Right cardiac atrium (tissue), 5 donors: ENCODE measurements around the gene SMAD7. TPM values are rescaled to one million over a fixed set of nuclear protein-coding genes. Genes with fewer than 3 reads are reported as not detected.

Experiments
- ATAC-seq, 2 donors: fragments of 200-7000 bp; cut with Tn5 transposase; one replicate each; pipeline versions ENCODE4 v1.8.0 to v1.9.1; 2020; ENCODE audit warnings: moderate library complexity in 2 of 2, mild to moderate bottlenecking in 1 of 2
- DNase-seq, 3 donors: peaks; one replicate each; pipeline ENCODE4 v3.0.0-alpha.2; 2020
- H3K27ac ChIP-seq: one replicate; pipeline ENCODE4 v1.5.1; 2013; ENCODE audit warnings: mild to moderate bottlenecking, low read length, control low read depth, moderate library complexity
- H3K27me3 ChIP-seq: one replicate; pipeline ENCODE4 v1.6.1; 2013; ENCODE audit not compliant: control insufficient read depth, insufficient read depth
- H3K4me1 ChIP-seq: one replicate; pipeline ENCODE4 v1.6.1; 2013; ENCODE audit warnings: low read length; ENCODE audit not compliant: control insufficient read depth, insufficient read depth
- H3K4me3 ChIP-seq: one replicate; pipeline ENCODE4 v1.5.1; 2013; ENCODE audit warnings: low read length, control low read depth
- H3K9me3 ChIP-seq: one replicate; pipeline ENCODE4 v1.6.1; 2013; ENCODE audit warnings: low read length; ENCODE audit not compliant: control insufficient read depth
- WGBS: extraction: QIAGEN DNeasy Blood & Tissue Kit; methylation state at CpG from one replicate; pipeline ENCODE4 v1.1.7; 2013; 5-methylcytosine and 5-hydroxymethylcytosine counted together
- intact Hi-C, 4 donors: fragments of 100-400 bp; cut with DNase I; formaldehyde crosslinking; loops; one replicate each; pipeline versions ENCODE4 v1.11.0 to v1.14.0; 2022 to 2023
- polyA plus RNA-seq: library from polyadenylated mRNA; stranded (reverse); fragments of 200-250 nt; gene quantifications from one replicate; pipeline ENCODE4 v1.2.3, GENCODE V29; 2013
- total RNA-seq, 4 donors: library from RNA; stranded (reverse); fragmentation: NEBNext Ultra II Directional; extraction: Animal tissue kit (Norgen Biotek cat#: 25700); gene quantifications; one replicate each; pipeline ENCODE4 v1.2.1, GENCODE V29; 2021
- donor health status: healthy with polysubstance abuse.
- donor health status: DM: no; HTN: yes; CAD: no.
- donor health status: DM: no; HTN: no; CAD: no.
- donor health status: DM: no; HTN: yes; CAD: no; lungs with severe emphysema.
- donor health status: DM: yes; HTN: yes; CAD: no.

SMAD7 gene
- total and polyA plus RNA-seq, 5 donors = 34.8 to 97.6 (median 92.1) TPM

DNA sequence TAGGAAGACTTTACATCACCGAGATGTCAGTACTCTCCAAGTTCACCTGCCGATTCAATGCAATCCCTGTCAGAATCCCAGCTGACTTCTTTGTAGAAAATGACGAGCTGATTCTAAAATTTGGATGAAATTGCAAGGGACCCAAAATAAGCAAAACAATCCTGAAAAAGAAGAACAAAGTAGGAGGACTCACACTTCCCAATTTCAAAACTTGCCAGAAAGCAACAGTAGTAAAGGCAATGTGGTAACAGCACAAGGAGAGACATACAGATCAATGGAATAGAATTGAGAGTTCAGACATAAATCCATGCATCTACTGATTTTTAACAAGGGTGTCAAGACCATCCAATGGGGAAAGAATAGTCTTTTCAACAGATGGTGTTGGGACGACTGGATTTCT, 52.2 kb downstream of the SMAD7 start:
- Histone ChIP-seq H3K4me3 (no peak overlapping the region), H3K27me3 (no peaks in the 10 kb centered on the region), H3K9me3 (no peaks in the 10 kb centered on the region), H3K4me1 (peaks cover 13% of the 10 kb centered on the region), H3K27ac (no peak overlapping the region)
- DNase-seq (no peak), ATAC-seq (no peak)
- WGBS = 75% methylated on average over 4 of the region's 4 CpGs
- intact Hi-C loops = no loop called here

- H3K27me3 ChIP-seq = no peaks in the 10 kb centered on the region
- peaks cover 11% of the 10 kb centered on the region for H3K4me1 ChIP-seq
- WGBS = 61% methylated on average over 5 of the region's 5 CpGs
- DNase-seq (peak in 1 of 3 donors; percentile 77), ATAC-seq (no peak)
- H3K27ac ChIP-seq = peak overlapping the region; percentile 76
- intact Hi-C loops = no loop called here
- no peaks in the 10 kb centered on the region for H3K9me3 ChIP-seq
- no peak overlapping the region for H3K4me3 ChIP-seq
Measured at GRCh38 chr18:48897531-48897930, 53.2 kb downstream of the SMAD7 start.

DNA sequence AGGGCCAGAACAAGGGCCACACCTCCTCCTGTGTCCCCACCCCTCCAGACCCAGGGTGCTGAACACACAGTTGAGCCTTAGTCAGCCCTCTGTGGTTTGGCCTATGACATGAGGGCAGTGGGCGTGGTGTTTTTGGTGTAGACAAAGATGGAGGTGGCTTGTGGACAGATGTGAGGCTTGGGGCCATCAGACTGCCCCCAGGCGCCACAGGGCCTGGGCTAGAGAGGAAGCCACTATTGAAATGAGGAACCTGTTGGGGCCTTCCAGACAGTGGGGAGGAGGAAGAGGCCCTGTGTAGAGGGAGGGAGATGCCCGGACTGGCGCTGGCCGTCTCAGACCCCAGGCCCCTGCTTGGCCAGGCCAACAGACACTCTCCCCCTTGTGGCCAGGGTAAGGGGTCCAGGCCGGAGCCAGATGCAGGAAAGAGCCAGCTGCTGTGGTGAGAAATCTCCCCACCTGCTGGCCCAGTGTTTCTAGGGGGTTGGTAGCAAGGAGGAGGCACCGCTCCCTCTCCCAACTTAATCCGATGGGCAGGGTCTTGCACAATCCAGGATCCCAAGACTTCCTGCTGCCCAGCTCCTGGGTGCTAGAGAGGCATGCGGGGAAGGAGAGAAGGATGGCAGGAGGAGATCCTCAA, 53.8 kb downstream of the SMAD7 start:
- WGBS = 86% methylated on average over 9 of the region's 9 CpGs
- H3K27ac ChIP-seq = peak overlapping the region; percentile 76
- peaks cover 6% of the 10 kb centered on the region for H3K4me1 ChIP-seq
- H3K27me3 ChIP-seq = no peaks in the 10 kb centered on the region
- no peak overlapping the region for H3K4me3 ChIP-seq
- DNase-seq (peak; percentile 75 to 91 (median 87)), ATAC-seq (peak; percentile 63)
- no peaks in the 10 kb centered on the region for H3K9me3 ChIP-seq
- intact Hi-C loops = no loop called here

DNA sequence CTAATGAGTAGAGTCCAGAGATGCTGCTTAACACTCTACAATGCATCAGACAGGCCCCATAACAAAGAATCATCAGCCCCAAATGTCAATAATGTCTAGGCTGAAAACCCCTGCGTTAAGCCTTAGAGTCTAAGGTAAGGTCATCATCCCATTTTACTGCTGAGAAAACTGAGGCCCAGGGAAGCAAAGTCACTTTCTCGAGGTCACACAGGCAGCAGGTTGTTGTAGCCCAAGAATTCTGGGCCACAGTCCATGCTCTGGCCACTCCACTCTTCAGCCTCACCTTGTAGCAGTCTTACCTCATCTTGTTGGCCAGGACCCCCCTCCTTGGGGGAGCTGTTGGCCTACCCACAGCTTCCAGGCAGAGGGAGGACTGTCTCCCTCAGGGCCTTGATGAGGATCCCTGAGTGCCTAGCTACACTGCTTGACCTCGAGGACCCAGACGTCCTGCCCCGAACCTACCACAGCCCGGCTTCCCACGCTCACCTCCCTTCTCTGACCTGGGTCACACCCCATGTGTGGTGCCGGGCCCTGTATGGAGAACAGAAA, 54.4 kb downstream of the SMAD7 start:
- Histone ChIP-seq H3K27me3 (no peaks in the 10 kb centered on the region), H3K4me1 (peaks cover 4% of the 10 kb centered on the region), H3K4me3 (no peak overlapping the region), H3K9me3 (no peaks in the 10 kb centered on the region), H3K27ac (no peak overlapping the region)
- intact Hi-C loops = no loop called here
- DNase-seq = no peak
- no peak for ATAC-seq
- 88% methylated on average over 8 of the region's 8 CpGs for WGBS

GRCh38 chr18:48894799-48895346, 55.9 kb downstream of the SMAD7 start:
- intact Hi-C loops = no loop called here
- H3K4me3 ChIP-seq = no peak overlapping the region
- no peaks in the 10 kb centered on the region for H3K9me3 ChIP-seq
- WGBS = 69% methylated on average over 5 of the region's 5 CpGs
- ATAC-seq (peak; percentile 44 to 53), DNase-seq (peak; percentile 72 to 86 (median 74))
- H3K27ac ChIP-seq = no peak overlapping the region
- H3K4me1 ChIP-seq = peaks cover 4% of the 10 kb centered on the region
- no peaks in the 10 kb centered on the region for H3K27me3 ChIP-seq

- peak in 1 of 2 donors; percentile 13 for ATAC-seq
- H3K4me1 ChIP-seq = peaks cover 4% of the 10 kb centered on the region
- H3K27ac ChIP-seq = no peak overlapping the region
- no peaks in the 10 kb centered on the region for H3K9me3 ChIP-seq
- no peaks in the 10 kb centered on the region for H3K27me3 ChIP-seq
- intact Hi-C loops = no loop called here
- no peak overlapping the region for H3K4me3 ChIP-seq
- peak in 1 of 3 donors; percentile 65 for DNase-seq
- 94% methylated on average over 25 of the region's 25 CpGs for WGBS
Measured at GRCh38 chr18:48893608-48894600, 56.9 kb downstream of the SMAD7 start.

DNA sequence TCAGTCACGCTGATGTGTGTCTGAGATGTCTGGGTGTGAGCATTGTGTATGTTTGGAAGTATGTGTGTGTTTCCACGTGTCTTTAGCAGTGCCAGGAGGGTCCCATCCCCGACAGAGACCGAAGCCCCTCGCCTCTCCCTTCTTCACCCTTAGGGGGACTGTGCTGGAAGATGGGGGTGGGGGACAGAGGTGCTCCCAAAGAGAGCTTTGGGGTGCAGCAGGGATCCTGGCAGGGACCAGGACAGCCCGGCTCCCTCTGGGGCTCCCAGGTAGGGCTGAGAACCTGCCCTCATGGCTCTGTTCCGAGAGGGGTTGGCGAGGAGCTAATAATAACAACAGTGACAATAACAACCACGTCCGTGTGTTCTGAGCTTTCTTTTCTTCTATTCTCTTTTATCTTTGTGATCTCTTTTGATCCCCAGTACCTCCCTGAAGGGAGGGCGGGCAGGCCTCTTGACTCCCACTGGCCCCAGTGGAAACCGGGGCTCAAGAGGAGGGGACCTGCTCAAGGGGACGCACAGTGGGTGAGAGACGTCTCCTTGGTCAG, 57.6 kb downstream of the SMAD7 start:
- Histone ChIP-seq H3K27ac (no peak overlapping the region), H3K27me3 (no peaks in the 10 kb centered on the region), H3K9me3 (no peaks in the 10 kb centered on the region), H3K4me3 (no peak overlapping the region), H3K4me1 (peaks cover 4% of the 10 kb centered on the region)
- DNase-seq (no peak), ATAC-seq (no peak)
- 76% methylated on average over 14 of the region's 14 CpGs for WGBS
- intact Hi-C loops = no loop called here

GRCh38 chr18:48892146-48892855, 58.5 kb downstream of the SMAD7 start:
- Histone ChIP-seq H3K4me3 (no peak overlapping the region), H3K4me1 (peaks cover 1% of the 10 kb centered on the region), H3K27me3 (no peaks in the 10 kb centered on the region), H3K9me3 (no peaks in the 10 kb centered on the region), H3K27ac (no peak overlapping the region)
- DNase-seq = peak in 1 of 3 donors; percentile 50
- intact Hi-C loops = no loop called here
- no peak for ATAC-seq
- whole genome bisulfite sequencing = 89% methylated on average over 22 of the region's 22 CpGs

GRCh38 chr18:48891721-48892120, 59.0 kb downstream of the SMAD7 start:
- H3K4me1 ChIP-seq = no peaks in the 10 kb centered on the region

GRCh38 chr18:48889981-48890762, 60.6 kb downstream of the SMAD7 start:
- DNase-seq = peak in 1 of 3 donors; percentile 28
- no peaks in the 10 kb centered on the region for H3K4me1 ChIP-seq
- no peaks in the 10 kb centered on the region for H3K9me3 ChIP-seq
- no peak overlapping the region for H3K4me3 ChIP-seq
- no peak for ATAC-seq
- intact Hi-C loops = no loop called here
- no peaks in the 10 kb centered on the region for H3K27me3 ChIP-seq
- 96% methylated on average over 13 of the region's 13 CpGs for WGBS
- H3K27ac ChIP-seq = no peak overlapping the region

More at GRCh38 chr18:48891721-48892120, 59.0 kb downstream of the SMAD7 start:
- 94% methylated on average over 4 of the region's 4 CpGs for WGBS
- Histone ChIP-seq H3K9me3 (no peaks in the 10 kb centered on the region), H3K27me3 (no peaks in the 10 kb centered on the region), H3K27ac (no peak overlapping the region), H3K4me3 (no peak overlapping the region)
- DNase-seq (no peak), ATAC-seq (no peak)
- intact Hi-C loops = no loop called here
